Neural cell (in vitro differentiated cells): ENCODE data around the gene GSC2. TPM values are rescaled to one million over a fixed set of nuclear protein-coding genes. Genes with fewer than 3 reads are reported as not detected.

Source experiments
- H2AFZ ChIP-seq: fragments of 200-600, 300-800 bp; sonication (generic), shearing (Covaris generic); 2 replicates; pipeline ENCODE4 v1.6.0; 2014; ENCODE audit warnings: low read depth, mild to moderate bottlenecking, antibody characterized with exemption, low read length, moderate library complexity
- H3F3A ChIP-seq: fragments of 200-600 bp; shearing (Covaris generic); 2 replicates; pipeline ENCODE4 v1.6.1; 2016; ENCODE audit warnings: mild to moderate bottlenecking, moderate library complexity, mixed read lengths, antibody characterized with exemption, low read length; ENCODE audit not compliant: insufficient read depth, poor library complexity, severe bottlenecking
- H3K27ac ChIP-seq: fragments of 200-600, 300-800 bp; sonication (generic), shearing (Covaris generic); 2 replicates; pipeline ENCODE4 v1.5.1; 2014; ENCODE audit warnings: mild to moderate bottlenecking, low read length, moderate library complexity
- H3K27me3 ChIP-seq: fragments of 300-800, 200-600 bp; sonication (generic), shearing (Covaris generic); 2 replicates; pipeline ENCODE4 v1.6.0; 2014; ENCODE audit warnings: mild to moderate bottlenecking, low read depth, low read length, moderate library complexity; ENCODE audit not compliant: insufficient read depth
- H3K36me3 ChIP-seq: fragments of 300-800, 200-600 bp; sonication (generic), shearing (Covaris generic); 2 replicates; pipeline ENCODE4 v1.5.1; 2014; ENCODE audit warnings: mild to moderate bottlenecking, antibody characterized with exemption, low read length, moderate library complexity; ENCODE audit not compliant: insufficient read depth
- H3K4me2 ChIP-seq: fragments of 300-800, 200-600 bp; sonication (generic), shearing (Covaris generic); 2 replicates; pipeline ENCODE4 v1.6.0; 2014; ENCODE audit warnings: mild to moderate bottlenecking, low read length
- H3K4me3 ChIP-seq: fragments of 300-800, 200-600 bp; sonication (generic), shearing (Covaris generic); 2 replicates; pipeline ENCODE4 v1.5.1; 2014; ENCODE audit warnings: mild to moderate bottlenecking, low read length, moderate library complexity
- H3K79me2 ChIP-seq: fragments of 200-600 bp; shearing (Covaris generic); replicated peaks from 2 replicates; pipeline ENCODE4 v1.6.0; 2014; ENCODE audit warnings: mild to moderate bottlenecking, low read length, moderate library complexity; ENCODE audit not compliant: insufficient read depth
- H3K9ac ChIP-seq: fragments of 300-800, 200-600 bp; sonication (generic), shearing (Covaris generic); 2 replicates; pipeline ENCODE4 v1.6.1; 2016; ENCODE audit warnings: mild to moderate bottlenecking, low read length, mixed read lengths
- H3K9me2 ChIP-seq: fragments of 200-600 bp; shearing (Covaris generic); 2 replicates; pipeline ENCODE4 v1.6.1; 2016; ENCODE audit warnings: mild to moderate bottlenecking, low read length, mixed read lengths; ENCODE audit not compliant: insufficient read depth
- H3K9me3 ChIP-seq: fragments of 200-600, 300-800 bp; sonication (generic), shearing (Covaris generic); 2 replicates; pipeline ENCODE4 v1.6.1; 2016; ENCODE audit warnings: mild to moderate bottlenecking, mixed run types, low read length, moderate library complexity, mixed read lengths
- H4K20me1 ChIP-seq: fragments of 200-600 bp; shearing (Covaris generic); 2 replicates; pipeline ENCODE4 v1.6.1; 2016; ENCODE audit warnings: mild to moderate bottlenecking, mixed run types; ENCODE audit not compliant: insufficient read depth
- CTCF ChIP-seq: fragments of 450-650 bp; IDR thresholded peaks from 2 replicates; pipeline ENCODE4 v1.5.1; 2014; ENCODE audit warnings: antibody characterized with exemption, mild to moderate bottlenecking, moderate library complexity; ENCODE audit not compliant: poor library complexity, severe bottlenecking
- EP300 ChIP-seq: fragments of 450-650 bp; conservative IDR thresholded peaks from 2 replicates; pipeline ENCODE4 v1.6.1; 2014; ENCODE audit warnings: antibody characterized with exemption, mild to moderate bottlenecking, moderate library complexity; ENCODE audit not compliant: poor library complexity, severe bottlenecking
- EZH2 ChIP-seq: fragments of 200-600, 300-800 bp; shearing (Covaris generic), sonication (generic); IDR thresholded peaks from 2 replicates; pipeline ENCODE4 v1.6.1; 2014; ENCODE audit warnings: antibody characterized with exemption, low read length, borderline replicate concordance, mild to moderate bottlenecking; ENCODE audit not compliant: insufficient read depth, poor library complexity, severe bottlenecking
- MXI1 ChIP-seq: fragments of 450-650 bp; conservative IDR thresholded peaks from 2 replicates; pipeline ENCODE4 v1.6.1; 2014; ENCODE audit warnings: antibody characterized with exemption, mild to moderate bottlenecking; ENCODE audit not compliant: poor library complexity, severe bottlenecking
- POLR2AphosphoS5 ChIP-seq: IDR thresholded peaks from 2 replicates; pipeline ENCODE4 v1.6.1; 2012
- RAD21 ChIP-seq: fragments of 450-650 bp; conservative IDR thresholded peaks from 2 replicates; pipeline ENCODE4 v1.6.1; 2014; ENCODE audit warnings: antibody characterized with exemption, mild to moderate bottlenecking, moderate library complexity
- REST ChIP-seq: IDR thresholded peaks from 2 replicates; pipeline ENCODE4 v1.6.1; 2012; ENCODE audit warnings: borderline replicate concordance
- SMC3 ChIP-seq: fragments of 450-650 bp; conservative IDR thresholded peaks from 2 replicates; pipeline ENCODE4 v1.6.1; 2014; ENCODE audit warnings: antibody characterized with exemption, mild to moderate bottlenecking, moderate library complexity; ENCODE audit not compliant: poor library complexity
- TAF1 ChIP-seq: IDR thresholded peaks from 2 replicates; pipeline ENCODE4 v1.6.1; 2012; ENCODE audit warnings: low read depth
- polyA plus RNA-seq: library from polyadenylated mRNA; depleted of rRNA; stranded (reverse); fragments of >200 nt; gene quantifications from 2 replicates; pipeline ENCODE4 v1.2.3, GENCODE V29; 2014

GSC2 gene
- polyA plus RNA-seq, 1 donor from 2014 or later: not detected

- Histone ChIP-seq H3K36me3 (no peaks in the 10 kb centered on the region), H3K27ac (no peak overlapping the region), H3K9me3 (no peaks in the 10 kb centered on the region), H3K4me3 (no peak overlapping the region), H4K20me1 (no peaks in the 10 kb centered on the region), H3K79me2 (peaks cover 13% of the 10 kb centered on the region), H2AFZ (no peak overlapping the region), H3K4me2 (no peak overlapping the region), H3K9me2 (no peaks in the 10 kb centered on the region), H3K27me3 (peaks cover 1% of the 10 kb centered on the region), H3F3A (no peaks in the 10 kb centered on the region), H3K9ac (no peak overlapping the region)
- no peak for TF ChIP-seq TAF1
- no peak for TF ChIP-seq EZH2
- no peak for TF ChIP-seq POLR2AphosphoS5
- TF ChIP-seq REST: no peak
- TF ChIP-seq EP300: no peak
- TF ChIP-seq SMC3: no peak
- TF ChIP-seq CTCF: no peak
- TF ChIP-seq MXI1: no peak
- TF ChIP-seq RAD21: no peak
Observed at GRCh38 chr22:19175026-19175601, 25.0 kb upstream of the GSC2 start.

GRCh38 chr22:19174106-19175025 lies 24.3 kb upstream of the GSC2 start:
- no peaks in the 10 kb centered on the region for H3K36me3 ChIP-seq
- no peak overlapping the region for H3K9ac ChIP-seq
- no peak overlapping the region for H2AFZ ChIP-seq
- no peak overlapping the region for H3K4me2 ChIP-seq
- H3K9me3 ChIP-seq: no peaks in the 10 kb centered on the region
- H3F3A ChIP-seq: no peaks in the 10 kb centered on the region
- no peak overlapping the region for H3K27ac ChIP-seq
- peaks cover 13% of the 10 kb centered on the region for H3K79me2 ChIP-seq
- peaks cover 9% of the 10 kb centered on the region for H3K27me3 ChIP-seq
- TF ChIP-seq EP300 (no peak), POLR2AphosphoS5 (no peak)
- H3K4me3 ChIP-seq: no peak overlapping the region
- H3K9me2 ChIP-seq: no peaks in the 10 kb centered on the region
- no peaks in the 10 kb centered on the region for H4K20me1 ChIP-seq
